Large intestine (tissue), 3 donors: ENCODE results near the gene MPLKIP. TPM values are rescaled to one million over a fixed set of nuclear protein-coding genes. Genes with fewer than 3 reads are reported as not detected.

Experiments
- DNase-seq, 2 donors: peaks; one replicate each; pipeline versions ENCODE4 v3.0.0 to v3.0.0-alpha.2; 2013
- H3K27ac ChIP-seq: one replicate; pipeline ENCODE4 v1.5.1; 2013; ENCODE audit warnings: low read length
- H3K27me3 ChIP-seq: 2 replicates; pipeline ENCODE4 v1.6.1; 2013; ENCODE audit warnings: low read length; ENCODE audit not compliant: control insufficient read depth, insufficient read depth
- H3K36me3 ChIP-seq: 2 replicates; pipeline ENCODE4 v1.6.1; 2013; ENCODE audit warnings: low read length; ENCODE audit not compliant: control insufficient read depth, insufficient read depth
- H3K4me1 ChIP-seq: one replicate; pipeline ENCODE4 v1.6.1; 2013; ENCODE audit warnings: low read length; ENCODE audit not compliant: control insufficient read depth, insufficient read depth
- H3K4me3 ChIP-seq: one replicate; pipeline ENCODE4 v1.5.1; 2013; ENCODE audit warnings: low read length
- H3K9me3 ChIP-seq: one replicate; pipeline ENCODE4 v1.6.1; 2013; ENCODE audit warnings: mild to moderate bottlenecking, low read depth, low read length, moderate library complexity; ENCODE audit not compliant: control insufficient read depth
- WGBS: methylation state at CpG from one replicate; pipeline ENCODE4 v1.1.5; 2013; ENCODE audit warnings: low lambda C conversion rate; ENCODE audit not compliant: insufficient coverage; 5-methylcytosine and 5-hydroxymethylcytosine counted together
- polyA plus RNA-seq: library from polyadenylated mRNA; unstranded; fragments of 120-200 nt; gene quantifications from one replicate; pipeline ENCODE4 v1.2.1, GENCODE V29; 2013

The MPLKIP gene
- polyA plus RNA-seq, 1 donor, result 43.4 TPM

- H3K9me3 ChIP-seq, result no peaks in the 10 kb centered on the region
- no peaks in the 10 kb centered on the region for H3K36me3 ChIP-seq
- 80% methylated on average over 1 of the region's 3 CpGs for WGBS
- no peak overlapping the region for H3K4me3 ChIP-seq
- H3K27ac ChIP-seq, result no peak overlapping the region
- peaks cover 6% of the 10 kb centered on the region for H3K4me1 ChIP-seq
- H3K27me3 ChIP-seq, result no peaks in the 10 kb centered on the region
- DNase-seq, result no peak
These were observed 33.2 kb downstream of the MPLKIP start for GRCh38 chr7:40101201-40101600.

GRCh38 chr7:40099837-40100236 is 34.6 kb downstream of the MPLKIP start:
- H3K9me3 ChIP-seq, result no peaks in the 10 kb centered on the region
- peaks cover under 1% of the 10 kb centered on the region for H3K36me3 ChIP-seq
- H3K4me3 ChIP-seq, result no peak overlapping the region
- H3K27me3 ChIP-seq, result no peaks in the 10 kb centered on the region
- H3K4me1 ChIP-seq, result peaks cover 13% of the 10 kb centered on the region
- DNase-seq, result no peak
- H3K27ac ChIP-seq, result no peak overlapping the region
- no CpG with 5 or more reads among the region's 4 CpGs for WGBS

GRCh38 chr7:40098810-40099209 is 35.6 kb downstream of the MPLKIP start:
- no peak for DNase-seq
- Histone ChIP-seq H3K4me3 (no peak overlapping the region), H3K9me3 (no peaks in the 10 kb centered on the region), H3K27me3 (no peaks in the 10 kb centered on the region), H3K27ac (no peak overlapping the region), H3K36me3 (peaks cover 11% of the 10 kb centered on the region), H3K4me1 (peaks cover 17% of the 10 kb centered on the region)

- Histone ChIP-seq H3K9me3 (no peaks in the 10 kb centered on the region), H3K4me3 (no peak overlapping the region), H3K36me3 (peaks cover 21% of the 10 kb centered on the region), H3K27ac (no peak overlapping the region), H3K27me3 (no peaks in the 10 kb centered on the region), H3K4me1 (peaks cover 17% of the 10 kb centered on the region)
- no CpG with 5 or more reads among the region's 2 CpGs for WGBS
- no peak for DNase-seq
These were observed 36.7 kb downstream of the MPLKIP start for GRCh38 chr7:40097728-40098127.

GRCh38 chr7:40095695-40096327 is 38.6 kb downstream of the MPLKIP start:
- no peak overlapping the region for H3K4me3 ChIP-seq
- DNase-seq, result peak in 1 of 2 donors; percentile 15
- peaks cover 26% of the 10 kb centered on the region for H3K36me3 ChIP-seq
- H3K27me3 ChIP-seq, result no peaks in the 10 kb centered on the region
- peaks cover 17% of the 10 kb centered on the region for H3K4me1 ChIP-seq
- WGBS, result no CpG with 5 or more reads among the region's 1 CpG
- no peaks in the 10 kb centered on the region for H3K9me3 ChIP-seq
- peak overlapping the region; percentile 14 for H3K27ac ChIP-seq

GRCh38 chr7:40095230-40095629 is 39.2 kb downstream of the MPLKIP start:
- no peaks in the 10 kb centered on the region for H3K27me3 ChIP-seq
- H3K4me3 ChIP-seq, result no peak overlapping the region
- no peaks in the 10 kb centered on the region for H3K9me3 ChIP-seq
- peaks cover 17% of the 10 kb centered on the region for H3K4me1 ChIP-seq
- H3K36me3 ChIP-seq, result peaks cover 30% of the 10 kb centered on the region
- H3K27ac ChIP-seq, result no peak overlapping the region
- peak; percentile 15 to 67 for DNase-seq
- 33% methylated on average over 1 of the region's 1 CpG for WGBS

- H3K27ac ChIP-seq, result no peak overlapping the region
- no peak overlapping the region for H3K4me3 ChIP-seq
- H3K27me3 ChIP-seq, result no peaks in the 10 kb centered on the region
- H3K36me3 ChIP-seq, result peaks cover 38% of the 10 kb centered on the region
- peaks cover 17% of the 10 kb centered on the region for H3K4me1 ChIP-seq
- no peaks in the 10 kb centered on the region for H3K9me3 ChIP-seq
- DNase-seq, result no peak
- no CpG with 5 or more reads among the region's 8 CpGs for WGBS
These were observed 40.6 kb downstream of the MPLKIP start for GRCh38 chr7:40093631-40094350.

GRCh38 chr7:40092182-40092581 is 42.2 kb downstream of the MPLKIP start:
- H3K9me3 ChIP-seq, result no peaks in the 10 kb centered on the region
- H3K27ac ChIP-seq, result no peak overlapping the region
- peaks cover 47% of the 10 kb centered on the region for H3K36me3 ChIP-seq
- no CpG with 5 or more reads among the region's 2 CpGs for WGBS
- H3K4me1 ChIP-seq, result peaks cover 17% of the 10 kb centered on the region
- H3K27me3 ChIP-seq, result no peaks in the 10 kb centered on the region
- no peak overlapping the region for H3K4me3 ChIP-seq
- no peak for DNase-seq

- Histone ChIP-seq H3K27ac (no peak overlapping the region), H3K9me3 (no peaks in the 10 kb centered on the region), H3K4me1 (no peaks in the 10 kb centered on the region), H3K36me3 (peaks cover 8% of the 10 kb centered on the region), H3K4me3 (no peak overlapping the region), H3K27me3 (no peaks in the 10 kb centered on the region)
- 93% methylated on average over 2 of the region's 3 CpGs for WGBS
- no peak for DNase-seq
These were observed 56.6 kb downstream of the MPLKIP start for GRCh38 chr7:40077849-40078248.
